Frontal cortex (tissue), 4 donors: ENCODE measurements around the gene MED10. TPM values are rescaled to one million over a fixed set of nuclear protein-coding genes. Genes with fewer than 3 reads are reported as not detected.
A peak's percentile ranks its signal among the peaks of the same experiment; 100 is the strongest.

ENCODE experiments used
- DNase-seq, 2 donors: peaks; one replicate each; pipeline ENCODE4 v3.0.0; 2012; ENCODE audit warnings: low spot score in 2 of 2
- FAIRE-seq: peaks from 2 replicates; lab custom pipeline; 2012; peaks lifted over from hg19 to GRCh38; lab: Jason Lieb, UNC
- total RNA-seq: library from RNA; depleted of rRNA; stranded (reverse); fragments of >200 nt; gene quantifications from one replicate; pipeline ENCODE4 v1.2.3, GENCODE V29; 2014
- donor health status: control.
- donor health status: control.
- donor health status: control.

MED10 gene
- 15.1 TPM for total RNA-seq

GRCh38 chr5:6377905-6378765 is at the start of gene MED10:
Gene MED10, minus strand, starts transcription at chr5:6378547. Its CDS starts 64 bp downstream, at chr5:6378483.
- DNase-seq: peak; percentile 80 to 88
- no peak for FAIRE-seq

GRCh38 chr5:6427694-6428093 is 49.3 kb upstream of the MED10 start:
- FAIRE-seq (no peak), DNase-seq (no peak)

GRCh38 chr5:6424700-6425099 is 46.4 kb upstream of the MED10 start:
- FAIRE-seq (no peak), DNase-seq (no peak)

- FAIRE-seq: no peak
Measured at GRCh38 chr5:6424110-6424659, 45.8 kb upstream of the MED10 start.

GRCh38 chr5:6423327-6424109 is 45.2 kb upstream of the MED10 start:
- FAIRE-seq: no peak
- no peak for DNase-seq

More at GRCh38 chr5:6424110-6424659, 45.8 kb upstream of the MED10 start:
- DNase-seq: no peak

- DNase-seq: no peak
- FAIRE-seq: no peak
Measured at GRCh38 chr5:6419340-6419852, 41.0 kb upstream of the MED10 start.

GRCh38 chr5:6418679-6419276 is 40.4 kb upstream of the MED10 start:
- DNase-seq (no peak), FAIRE-seq (no peak)

- DNase-seq (no peak), FAIRE-seq (no peak)
Measured at GRCh38 chr5:6417657-6418056, 39.3 kb upstream of the MED10 start.

- FAIRE-seq (no peak), DNase-seq (no peak)
Measured at GRCh38 chr5:6412811-6413210, 34.5 kb upstream of the MED10 start.

- FAIRE-seq (no peak), DNase-seq (no peak)
Measured at GRCh38 chr5:6411141-6411540, 32.8 kb upstream of the MED10 start.

- DNase-seq (no peak), FAIRE-seq (no peak)
Measured at GRCh38 chr5:6410421-6410820, 32.1 kb upstream of the MED10 start.

GRCh38 chr5:6408627-6409446 is 30.5 kb upstream of the MED10 start:
- FAIRE-seq: no peak
- no peak for DNase-seq

- DNase-seq (no peak), FAIRE-seq (no peak)
Measured at GRCh38 chr5:6408260-6408596, 29.9 kb upstream of the MED10 start.

GRCh38 chr5:6407558-6408259 is 29.4 kb upstream of the MED10 start:
- FAIRE-seq: no peak

GRCh38 chr5:6405591-6405990 is 27.2 kb upstream of the MED10 start:
- no peak for DNase-seq
- no peak for FAIRE-seq

More at GRCh38 chr5:6407558-6408259, 29.4 kb upstream of the MED10 start:
- no peak for DNase-seq

- DNase-seq (no peak), FAIRE-seq (no peak)
Measured at GRCh38 chr5:6404129-6404528, 25.8 kb upstream of the MED10 start.

- DNase-seq: no peak
- FAIRE-seq: no peak
Measured at GRCh38 chr5:6403416-6403815, 25.1 kb upstream of the MED10 start.

GRCh38 chr5:6402939-6403338 is 24.6 kb upstream of the MED10 start:
- DNase-seq: no peak
- no peak for FAIRE-seq

- DNase-seq (no peak), FAIRE-seq (no peak)
Measured at GRCh38 chr5:6401410-6401809, 23.1 kb upstream of the MED10 start.
